Transverse colon (tissue), 4 donors: Measurements from ENCODE around the gene PPP1CA. TPM values are rescaled to one million over a fixed set of nuclear protein-coding genes. Genes with fewer than 3 reads are reported as not detected.

Source experiments
- DNase-seq: peaks from one replicate; pipeline ENCODE4 v3.0.0-alpha.2; 2019
- H3K27ac ChIP-seq, 4 donors: fragments of 200-600 bp; sonication (generic); 2 replicates each; pipeline ENCODE4 v1.5.1; 2016 to 2018; ENCODE audit warnings: inconsistent platforms in 4 of 4
- H3K27me3 ChIP-seq: fragments of 200-600 bp; sonication (generic); 2 replicates; pipeline ENCODE4 v1.5.1; 2017; ENCODE audit warnings: inconsistent platforms
- H3K36me3 ChIP-seq, 4 donors: fragments of 200-600 bp; sonication (generic); 2 replicates each; pipeline ENCODE4 v1.5.1; 2017 to 2019; ENCODE audit warnings: inconsistent platforms in 4 of 4
- H3K4me1 ChIP-seq, 4 donors: fragments of 200-600 bp; sonication (generic); 2 replicates each; pipeline ENCODE4 v1.5.1; 2017 to 2020; ENCODE audit warnings: inconsistent platforms in 4 of 4
- H3K4me3 ChIP-seq, 4 donors: fragments of 200-600 bp; sonication (generic); 1 replicate in 1 of 4; 2 replicates in 3 of 4; pipeline versions ENCODE4 v1.5.1 to v1.6.1; 2017 to 2019; ENCODE audit warnings: inconsistent platforms in 4 of 4
- H3K9me3 ChIP-seq, 2 donors: fragments of 200-600 bp; sonication (generic); 2 replicates each; pipeline ENCODE4 v1.5.1; 2017 to 2019; ENCODE audit warnings: inconsistent platforms in 2 of 2
- CTCF ChIP-seq, 5 experiments: fragments of 200-600 bp in 3 of 5; fragments of 450-650 bp in 2 of 5; sonication (generic) in 3 of 5; IDR thresholded peaks; 1 replicate in 2 of 5; 2 replicates in 3 of 5; pipeline ENCODE4 v1.5.1; 2016 to 2017; ENCODE audit warnings: antibody characterized with exemption in 5 of 5, inconsistent platforms in 3 of 5, mild to moderate bottlenecking in 2 of 5, moderate library complexity in 1 of 5
- EP300 ChIP-seq: sonication (generic); formaldehyde crosslinking; IDR thresholded peaks from one replicate; pipeline ENCODE4 v1.6.1; 2017; ENCODE audit warnings: antibody characterized with exemption, low read depth
- POLR2A ChIP-seq: fragments of 450-650 bp; IDR thresholded peaks from one replicate; pipeline ENCODE4 v1.6.1; 2016; ENCODE audit warnings: antibody characterized with exemption, mild to moderate bottlenecking, moderate library complexity
- POLR2AphosphoS5 ChIP-seq, 3 donors: sonication (generic); formaldehyde crosslinking; IDR thresholded peaks; one replicate each; pipeline ENCODE4 v1.6.1; 2016; ENCODE audit warnings: antibody characterized with exemption in 3 of 3
- WGBS, 2 donors: methylation state at CpG; one replicate each; pipeline ENCODE4 v1.1.5; 2018; ENCODE audit warnings: low coverage in 1 of 2; 5-methylcytosine and 5-hydroxymethylcytosine counted together
- in situ Hi-C, 4 donors: fragments of 200-750 bp; cut with MboI; loops; one replicate each; pipeline versions ENCODE4 v1.15.0 to v1.15.1; 2017; ENCODE audit warnings: low sequenced_read_pairs in 3 of 4, low pct_ligation_motif_present in 1 of 4, low pct_unique_long_range_greater_than_20kb in 1 of 4
- intact Hi-C: fragments of 100-400 bp; cut with DNase I; formaldehyde crosslinking; loops from one replicate; pipeline ENCODE4 v1.15.1; 2023; ENCODE audit warnings: low total_unique reads
- total RNA-seq, 4 donors: library from RNA; depleted of rRNA; stranded (reverse); fragments of >200 nt; gene quantifications; one replicate each; pipeline ENCODE4 v1.1.0, GENCODE V29; 2016

Gene PPP1CA
- total RNA-seq, 4 donors from 2014 or later = 83.0 to 251 (median 163) TPM

GRCh38 chr11:67387518-67387917, 14.1 kb downstream of the PPP1CA start:
- no peak for DNase-seq
- intact Hi-C loops (no loop called here), in situ Hi-C loops (loop anchor here in 1 of 4 donors (25.0 kb wide), 1 partner anchor 125 kb away; the partner anchor contains the start of gene GRK2)
- Histone ChIP-seq H3K27ac (no peak overlapping the region), H3K4me3 (no peak overlapping the region), H3K4me1 (peaks cover 8 to 26% (median 18%) of the 10 kb centered on the region in 4 donors), H3K36me3 (no peaks in the 10 kb centered on the region), H3K9me3 (no peaks in the 10 kb centered on the region), H3K27me3 (no peaks in the 10 kb centered on the region)
- WGBS, 2 donors = 60 to 74% methylated on average over 3 to 6 of the region's 6 CpGs
- TF ChIP-seq POLR2A = no peak
- TF ChIP-seq POLR2AphosphoS5 (IDR thresholded peaks at IDR 0.05) = no peak
- TF ChIP-seq CTCF (IDR thresholded peaks at IDR 0.05) = no peak
- no peak for TF ChIP-seq EP300

DNA sequence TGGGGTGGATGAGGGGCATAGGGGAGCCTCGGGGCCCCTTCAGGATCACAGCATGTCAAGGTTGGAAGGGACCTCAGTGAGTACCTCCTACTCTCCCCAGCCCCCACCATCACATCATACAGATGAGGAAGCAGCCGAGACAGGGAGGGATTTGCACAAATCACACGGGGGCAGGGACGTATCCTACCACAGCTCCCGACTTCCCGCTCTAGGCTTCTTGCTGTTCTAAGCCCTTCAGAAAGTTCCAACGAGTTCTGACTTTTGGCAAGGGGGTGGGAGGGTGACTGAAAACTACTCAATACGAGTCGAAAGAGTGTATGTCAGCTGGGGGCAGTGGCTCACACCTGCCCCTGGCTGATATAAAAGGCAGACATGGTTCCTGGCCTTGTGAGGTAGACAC, 14.6 kb downstream of the PPP1CA start:
- in situ Hi-C loops = loop anchor here in 1 of 4 donors (25.0 kb wide), 1 partner anchor 125 kb away; the partner anchor contains the start of gene GRK2
- Histone ChIP-seq H3K4me1 (peaks cover 10 to 28% (median 18%) of the 10 kb centered on the region in 4 donors), H3K27ac (no peak overlapping the region), H3K4me3 (no peak overlapping the region), H3K9me3 (no peaks in the 10 kb centered on the region), H3K27me3 (no peaks in the 10 kb centered on the region), H3K36me3 (no peaks in the 10 kb centered on the region)
- intact Hi-C loops = no loop called here
- WGBS, 2 donors = 55 to 58% methylated on average over 7 to 9 of the region's 9 CpGs
- no peak for DNase-seq
- TF ChIP-seq CTCF (IDR thresholded peaks at IDR 0.05) (no peak), POLR2AphosphoS5 (IDR thresholded peaks at IDR 0.05) (no peak), POLR2A (no peak), EP300 (no peak)

DNA sequence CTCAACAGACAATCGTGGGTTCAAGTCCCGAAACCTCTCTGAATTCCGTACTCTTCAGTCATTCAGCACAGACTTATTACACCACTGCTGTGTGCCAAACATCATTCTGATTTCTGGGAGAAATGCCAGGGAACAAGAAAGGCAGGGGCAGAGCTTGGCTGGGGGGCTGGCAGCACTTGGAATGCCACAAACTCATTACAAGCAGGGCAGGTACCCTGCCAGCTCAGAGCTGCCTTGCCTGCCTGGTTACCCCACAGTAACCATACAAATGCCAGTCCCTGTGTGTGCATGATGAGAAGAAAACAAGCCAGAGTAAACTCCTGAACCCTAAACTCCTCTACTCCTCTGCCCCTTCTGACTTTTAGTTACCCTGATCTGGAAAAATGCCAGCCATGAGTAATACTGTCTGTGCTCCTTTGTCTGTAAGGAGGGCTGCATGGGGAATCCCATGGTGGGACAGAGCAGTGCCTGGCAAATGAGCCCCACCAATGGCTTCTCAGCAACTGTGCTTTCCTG, 16.7 kb downstream of the PPP1CA start:
- intact Hi-C loops (loop anchor here (5.0 kb wide), 1 partner anchor 38 kb away; no protein-coding TSS in a partner anchor), in situ Hi-C loops (loop anchor here in 2 of 4 donors (5.0 to 25.0 kb wide), 2 partner anchors 123 kb away; partner anchors contain the start of gene GRK2 (in 1 of the 2))
- WGBS, 2 donors = 35% methylated on average over 3 of the region's 3 CpGs; no CpG with 5 or more reads in 1 of the 2 donors

More for the DNA sequence above, 16.7 kb downstream of the PPP1CA start:
- TF ChIP-seq POLR2A (no peak), CTCF (IDR thresholded peaks at IDR 0.05) (no peak), POLR2AphosphoS5 (IDR thresholded peaks at IDR 0.05) (no peak), EP300 (no peak)
- Histone ChIP-seq H3K4me3 (no peak overlapping the region), H3K9me3 (no peaks in the 10 kb centered on the region), H3K4me1 (peaks cover 4 to 20% (median 6%) of the 10 kb centered on the region in 4 donors), H3K27ac (no peak overlapping the region), H3K27me3 (no peaks in the 10 kb centered on the region), H3K36me3 (no peaks in the 10 kb centered on the region)
- DNase-seq = no peak
